Upper lobe of left lung (tissue), 4 donors: ENCODE results near the gene BOLA3.

Experiments used
- CTCF ChIP-seq, 6 experiments: fragments of 450-650 bp in 4 of 6; fragments of 200-600 bp in 2 of 6; sonication (generic) in 2 of 6; IDR thresholded peaks; one replicate each; pipeline ENCODE4 v1.5.1; 2016 to 2019; ENCODE audit warnings: antibody characterized with exemption in 6 of 6
- EP300 ChIP-seq, 4 donors: sonication (generic); formaldehyde crosslinking; IDR thresholded peaks; one replicate each; pipeline ENCODE4 v1.5.1; 2017; ENCODE audit warnings: antibody characterized with exemption in 4 of 4, control low read depth in 2 of 4
- POLR2A ChIP-seq, 4 donors: fragments of 450-650 bp; IDR thresholded peaks; one replicate each; pipeline ENCODE4 v1.5.1; 2016 to 2017; ENCODE audit warnings: antibody characterized with exemption in 4 of 4, mild to moderate bottlenecking in 2 of 4
- POLR2AphosphoS5 ChIP-seq, 2 donors: sonication (generic); formaldehyde crosslinking; IDR thresholded peaks; one replicate each; pipeline ENCODE4 v1.5.1; 2017; ENCODE audit warnings: antibody characterized with exemption in 2 of 2

GRCh38 chr2:74186038-74186437 lies 38.3 kb upstream of the BOLA3 start:
- no peak for TF ChIP-seq EP300 (IDR thresholded peaks at IDR 0.05)
- TF ChIP-seq CTCF (IDR thresholded peaks at IDR 0.05) = no peak
- TF ChIP-seq POLR2A (IDR thresholded peaks at IDR 0.05) = peak in 1 of 4 donors; percentile 9
- TF ChIP-seq POLR2AphosphoS5 (IDR thresholded peaks at IDR 0.05) = peak; percentile 38 to 59
